ENCODE results near the gene G6PC3. TPM values are rescaled to one million over a fixed set of nuclear protein-coding genes. Genes with fewer than 3 reads are reported as not detected.

G6PC3 gene
- total and polyA plus RNA-seq, 2 donors from 2014 or later = 70.0 to 150 TPM

DNA sequence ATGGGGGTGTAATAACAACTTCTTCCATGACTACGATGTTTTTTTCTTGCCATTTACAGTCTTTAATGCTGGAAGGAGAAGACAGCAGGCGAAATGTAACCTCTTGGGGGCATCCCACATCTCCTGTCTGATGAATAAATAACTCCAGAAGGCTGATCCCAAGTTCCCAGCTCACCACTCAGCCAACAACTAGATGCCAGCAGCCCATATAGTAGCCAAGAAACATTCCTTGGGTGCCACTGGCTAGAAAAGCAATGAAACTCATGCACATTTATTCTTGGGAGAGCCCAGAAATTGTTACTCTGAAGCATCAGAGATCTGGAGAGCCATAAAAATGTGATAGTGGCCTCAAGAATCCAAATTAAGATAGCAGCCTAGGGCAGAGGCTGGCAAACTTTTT lies 33.1 kb upstream of the G6PC3 start:
- FAIRE-seq (no peak), DNase-seq (no peak)
- intact Hi-C loops (cut with DNase I) = no loop called here
- no peaks in the 10 kb centered on the region for H3K27me3 ChIP-seq (ENCODE audit: control insufficient read depth, insufficient read depth, low read length)
- TF ChIP-seq, protein P1, sequence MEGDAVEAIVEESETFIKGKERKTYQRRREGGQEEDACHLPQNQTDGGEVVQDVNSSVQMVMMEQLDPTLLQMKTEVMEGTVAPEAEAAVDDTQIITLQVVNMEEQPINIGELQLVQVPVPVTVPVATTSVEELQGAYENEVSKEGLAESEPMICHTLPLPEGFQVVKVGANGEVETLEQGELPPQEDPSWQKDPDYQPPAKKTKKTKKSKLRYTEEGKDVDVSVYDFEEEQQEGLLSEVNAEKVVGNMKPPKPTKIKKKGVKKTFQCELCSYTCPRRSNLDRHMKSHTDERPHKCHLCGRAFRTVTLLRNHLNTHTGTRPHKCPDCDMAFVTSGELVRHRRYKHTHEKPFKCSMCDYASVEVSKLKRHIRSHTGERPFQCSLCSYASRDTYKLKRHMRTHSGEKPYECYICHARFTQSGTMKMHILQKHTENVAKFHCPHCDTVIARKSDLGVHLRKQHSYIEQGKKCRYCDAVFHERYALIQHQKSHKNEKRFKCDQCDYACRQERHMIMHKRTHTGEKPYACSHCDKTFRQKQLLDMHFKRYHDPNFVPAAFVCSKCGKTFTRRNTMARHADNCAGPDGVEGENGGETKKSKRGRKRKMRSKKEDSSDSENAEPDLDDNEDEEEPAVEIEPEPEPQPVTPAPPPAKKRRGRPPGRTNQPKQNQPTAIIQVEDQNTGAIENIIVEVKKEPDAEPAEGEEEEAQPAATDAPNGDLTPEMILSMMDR (IDR thresholded peaks at IDR 0.05; ENCODE audit: borderline replicate concordance, extremely low read depth, insufficient read depth) = no peak
- H3K9ac ChIP-seq (ENCODE audit: low read length in 3 of 3) = no peak overlapping the region
- H3K9me3 ChIP-seq (ENCODE audit: control insufficient read depth in 2 of 3, insufficient read depth in 1 of 3, low read length in 3 of 3) = no peaks in the 10 kb centered on the region
- H3K36me3 ChIP-seq (ENCODE audit: control insufficient read depth in 2 of 3, insufficient read depth in 3 of 3, low read length in 3 of 3) = peaks cover 0 to 14% (median 2%) of the 10 kb centered on the region in 3 donors
- H3K4me3 ChIP-seq (ENCODE audit: low read length in 3 of 3) = no peak overlapping the region
- peaks cover 0 to 30% (median 19%) of the 10 kb centered on the region in 3 donors for H3K4me1 ChIP-seq (ENCODE audit: control insufficient read depth in 2 of 3, insufficient read depth in 2 of 3, low read depth in 1 of 3, low read length in 3 of 3)
- no peak overlapping the region for H3K27ac ChIP-seq (ENCODE audit: low read depth in 2 of 2, low read length in 2 of 2)

DNA sequence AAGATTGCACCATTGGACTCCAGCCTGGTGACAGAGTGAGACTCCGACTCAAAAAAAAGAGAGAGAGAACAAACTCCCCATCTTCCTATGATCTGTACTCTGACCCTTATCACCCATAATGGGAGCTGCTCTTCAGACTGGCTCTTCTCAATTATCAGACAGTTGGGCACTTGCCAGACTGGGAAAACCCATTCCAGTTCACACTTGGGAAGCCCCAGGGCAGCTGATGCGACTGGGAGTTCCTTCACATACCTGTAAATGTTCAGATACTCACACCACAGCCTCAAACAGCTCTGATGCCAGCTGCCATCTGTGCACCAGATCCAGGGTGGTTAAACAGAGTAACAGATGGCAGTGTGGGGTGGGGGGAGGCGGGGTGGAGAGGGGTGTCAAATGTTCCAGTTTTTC lies 31.9 kb upstream of the G6PC3 start:
- H3K9ac ChIP-seq (ENCODE audit: low read length in 3 of 3) = no peak overlapping the region
- H3K4me3 ChIP-seq (ENCODE audit: low read length in 3 of 3) = no peak overlapping the region
- TF ChIP-seq, protein P1 (IDR thresholded peaks at IDR 0.05; ENCODE audit: borderline replicate concordance, extremely low read depth, insufficient read depth) = no peak
- no peaks in the 10 kb centered on the region for H3K27me3 ChIP-seq (ENCODE audit: control insufficient read depth, insufficient read depth, low read length)
- peak in 1 of 5 donors; percentile 57 for DNase-seq
- peak overlapping the region in 1 of 2 donors; percentile 45 for H3K27ac ChIP-seq (ENCODE audit: low read depth in 2 of 2, low read length in 2 of 2)
- peaks cover 0 to 28% (median 16%) of the 10 kb centered on the region in 3 donors for H3K4me1 ChIP-seq (ENCODE audit: control insufficient read depth in 2 of 3, insufficient read depth in 2 of 3, low read depth in 1 of 3, low read length in 3 of 3)
- intact Hi-C loops (cut with DNase I) = no loop called here
- FAIRE-seq = no peak
- no peaks in the 10 kb centered on the region for H3K9me3 ChIP-seq (ENCODE audit: control insufficient read depth in 2 of 3, insufficient read depth in 1 of 3, low read length in 3 of 3)
- H3K36me3 ChIP-seq (ENCODE audit: control insufficient read depth in 2 of 3, insufficient read depth in 3 of 3, low read length in 3 of 3) = peaks cover 0 to 12% (median 2%) of the 10 kb centered on the region in 3 donors

DNA sequence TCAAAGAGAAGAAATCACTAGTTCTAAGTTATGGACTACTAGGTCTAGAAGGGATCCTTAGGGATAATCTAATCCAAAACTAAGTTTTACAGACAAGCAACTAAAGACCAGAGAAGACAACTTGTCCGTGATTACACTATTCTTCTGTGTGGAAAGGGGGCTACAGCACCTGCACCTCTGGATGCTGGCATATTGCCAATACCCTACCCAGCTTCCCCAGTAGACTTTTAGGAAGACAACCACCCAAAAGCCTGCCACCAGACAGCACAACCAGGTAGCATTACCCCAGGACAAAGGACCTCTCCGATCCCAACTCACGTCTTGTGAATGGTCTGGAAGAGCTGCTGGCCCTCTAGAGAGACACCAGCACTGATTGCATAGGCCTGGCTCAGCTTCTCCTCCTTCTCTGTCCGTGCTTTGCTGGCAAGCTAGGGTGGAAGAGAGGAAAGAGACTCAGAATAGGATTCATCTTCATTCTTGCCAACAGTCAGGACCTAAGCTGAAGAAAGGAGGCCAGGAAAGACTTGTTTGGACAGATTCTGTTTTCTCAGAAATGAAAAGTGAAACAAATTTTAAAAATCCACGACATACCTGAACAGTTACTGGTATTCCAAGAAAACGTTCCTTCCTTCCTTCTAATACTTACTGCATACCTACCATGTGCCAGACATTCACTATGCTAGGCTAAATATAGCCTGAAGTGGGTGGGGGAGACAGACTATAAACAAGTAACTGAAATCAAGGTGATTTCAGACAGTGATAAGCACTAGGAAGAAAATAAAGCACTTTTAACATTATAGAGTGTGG lies 30.5 kb upstream of the G6PC3 start:
- Histone ChIP-seq H3K9me3 (ENCODE audit: control insufficient read depth in 2 of 3, insufficient read depth in 1 of 3, low read length in 3 of 3) (no peaks in the 10 kb centered on the region), H3K4me3 (ENCODE audit: low read length in 3 of 3) (no peak overlapping the region), H3K36me3 (ENCODE audit: control insufficient read depth in 2 of 3, insufficient read depth in 3 of 3, low read length in 3 of 3) (peaks cover 0 to 12% (median 0%) of the 10 kb centered on the region in 3 donors), H3K4me1 (ENCODE audit: control insufficient read depth in 2 of 3, insufficient read depth in 2 of 3, low read depth in 1 of 3, low read length in 3 of 3) (peaks cover 0 to 23% (median 9%) of the 10 kb centered on the region in 3 donors), H3K9ac (ENCODE audit: low read length in 3 of 3) (peak overlapping the region in 1 of 3 donors; percentile 46), H3K27me3 (ENCODE audit: control insufficient read depth, insufficient read depth, low read length) (no peaks in the 10 kb centered on the region), H3K27ac (ENCODE audit: low read depth in 2 of 2, low read length in 2 of 2) (peak overlapping the region; percentile 34 to 66)
- DNase-seq (no peak), FAIRE-seq (no peak)
- intact Hi-C loops (cut with DNase I) = no loop called here
- TF ChIP-seq, protein P1 (IDR thresholded peaks at IDR 0.05; ENCODE audit: borderline replicate concordance, extremely low read depth, insufficient read depth) = no peak
